Measurements from ENCODE around the gene PHF2. TPM values are rescaled to one million over a fixed set of nuclear protein-coding genes. Genes with fewer than 3 reads are reported as not detected.

PHF2 gene
- total and polyA plus RNA-seq, 2 of the 8 experiments (the other 6 are each of a cell fraction or from before 2014, with no cell fraction given) = 3.4 to 9.4 TPM

- TF ChIP-seq ATF2 (IDR thresholded peaks at IDR 0.05; ENCODE audit: low read length) (no peak), JUND (IDR thresholded peaks at IDR 0.05; ENCODE audit: low read length) (no peak), JUN (IDR thresholded peaks at IDR 0.05; ENCODE audit: low read depth, low read length) (no peak), CTBP2 (IDR thresholded peaks at IDR 0.05; ENCODE audit: borderline replicate concordance, insufficient read depth, insufficient read length, low read length) (no peak), CHD2 (IDR thresholded peaks at IDR 0.05; ENCODE audit: low read length) (no peak), PHF8 (conservative IDR thresholded peaks at IDR 0.05; ENCODE audit: low read depth, low read length) (peak; percentile 45; the same call in 1 of the 2 replicates), RFX5 (IDR thresholded peaks at IDR 0.05; ENCODE audit: borderline replicate concordance, low read depth, low read length) (no peak), BACH1 (IDR thresholded peaks at IDR 0.05; ENCODE audit: low read length) (peak; percentile 94), HDAC6 (IDR thresholded peaks at IDR 0.05; ENCODE audit: low read depth, low read length) (no peak), BRCA1 (IDR thresholded peaks at IDR 0.05; ENCODE audit: low read depth, low read length) (no peak), CTCF (IDR thresholded peaks at IDR 0.05; ENCODE audit: control extremely low read depth in 1 of 3, insufficient read depth in 1 of 3, low read depth in 1 of 3, low read length in 3 of 3) (peak; percentile 73 to 94 (median 89)), GTF2F1 (IDR thresholded peaks at IDR 0.05; ENCODE audit: borderline replicate concordance, low read depth, low read length) (no peak), TAF7 (optimal IDR thresholded peaks at IDR 0.05; ENCODE audit: borderline replicate concordance, low read depth, low read length) (peak; percentile 60), RAD21 (IDR thresholded peaks at IDR 0.05 in 1 of 2, conservative IDR thresholded peaks at IDR 0.05 in 1 of 2; ENCODE audit: low read depth in 2 of 2, low read length in 2 of 2) (peak; percentile 70 to 79), YY1 (IDR thresholded peaks at IDR 0.05; ENCODE audit: low read depth, low read length) (peak; percentile 70; the same call in 1 of the 2 replicates), CEBPB (IDR thresholded peaks at IDR 0.05; ENCODE audit: low read depth, low read length) (no peak), SAP30 (IDR thresholded peaks at IDR 0.05; ENCODE audit: insufficient read depth, insufficient replicate concordance, low read length) (no peak), ASH2L (IDR thresholded peaks at IDR 0.05; ENCODE audit: low read length) (peak; percentile 65), KDM4A (IDR thresholded peaks at IDR 0.05; ENCODE audit: low read depth, low read length, severe bottlenecking) (peak; percentile 53)
Measured at GRCh38 chr9:93566408-93567270, 9.7 kb upstream of the PHF2 start (continued).

All from H1 (cell line).